ENCODE results near the gene LRBA.

- TF ChIP-seq, protein P1, sequence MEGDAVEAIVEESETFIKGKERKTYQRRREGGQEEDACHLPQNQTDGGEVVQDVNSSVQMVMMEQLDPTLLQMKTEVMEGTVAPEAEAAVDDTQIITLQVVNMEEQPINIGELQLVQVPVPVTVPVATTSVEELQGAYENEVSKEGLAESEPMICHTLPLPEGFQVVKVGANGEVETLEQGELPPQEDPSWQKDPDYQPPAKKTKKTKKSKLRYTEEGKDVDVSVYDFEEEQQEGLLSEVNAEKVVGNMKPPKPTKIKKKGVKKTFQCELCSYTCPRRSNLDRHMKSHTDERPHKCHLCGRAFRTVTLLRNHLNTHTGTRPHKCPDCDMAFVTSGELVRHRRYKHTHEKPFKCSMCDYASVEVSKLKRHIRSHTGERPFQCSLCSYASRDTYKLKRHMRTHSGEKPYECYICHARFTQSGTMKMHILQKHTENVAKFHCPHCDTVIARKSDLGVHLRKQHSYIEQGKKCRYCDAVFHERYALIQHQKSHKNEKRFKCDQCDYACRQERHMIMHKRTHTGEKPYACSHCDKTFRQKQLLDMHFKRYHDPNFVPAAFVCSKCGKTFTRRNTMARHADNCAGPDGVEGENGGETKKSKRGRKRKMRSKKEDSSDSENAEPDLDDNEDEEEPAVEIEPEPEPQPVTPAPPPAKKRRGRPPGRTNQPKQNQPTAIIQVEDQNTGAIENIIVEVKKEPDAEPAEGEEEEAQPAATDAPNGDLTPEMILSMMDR (IDR thresholded peaks at IDR 0.05; ENCODE audit: borderline replicate concordance, extremely low read depth, low read length, poor library complexity, severe bottlenecking) = no peak
- no peak for TF ChIP-seq EZH2 (IDR thresholded peaks at IDR 0.05; ENCODE audit: borderline replicate concordance, low read depth, low read length, severe bottlenecking)
These were observed 220.4 kb downstream of the LRBA start for GRCh38 chr4:150794706-150795105.
